ENCODE results near the gene COMT.
A peak's percentile ranks its signal among the peaks of the same experiment; 100 is the strongest.

Gene COMT

DNA sequence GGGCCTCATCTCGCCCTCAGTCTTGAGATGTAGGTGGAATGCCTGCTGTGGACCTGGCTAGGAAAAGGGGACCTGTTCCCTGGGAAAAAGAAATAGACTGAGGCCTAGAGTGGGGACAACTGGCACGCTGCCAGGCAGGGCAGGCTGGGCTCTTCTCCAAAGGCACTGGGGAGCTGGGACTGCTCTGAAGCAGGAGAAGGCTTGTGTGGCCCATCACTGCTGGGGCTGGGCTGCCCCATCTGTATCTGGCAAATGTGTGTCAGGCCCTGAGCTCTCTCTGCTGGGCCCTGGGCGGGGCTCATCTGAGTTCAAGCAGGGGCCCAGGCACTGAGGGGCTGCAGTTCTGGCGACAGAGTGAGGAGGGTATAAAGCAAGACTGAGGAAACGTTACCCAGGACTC lies 42.2 kb downstream of the COMT start:
- DNase-seq (ENCODE audit: low spot score): no peak

DNA sequence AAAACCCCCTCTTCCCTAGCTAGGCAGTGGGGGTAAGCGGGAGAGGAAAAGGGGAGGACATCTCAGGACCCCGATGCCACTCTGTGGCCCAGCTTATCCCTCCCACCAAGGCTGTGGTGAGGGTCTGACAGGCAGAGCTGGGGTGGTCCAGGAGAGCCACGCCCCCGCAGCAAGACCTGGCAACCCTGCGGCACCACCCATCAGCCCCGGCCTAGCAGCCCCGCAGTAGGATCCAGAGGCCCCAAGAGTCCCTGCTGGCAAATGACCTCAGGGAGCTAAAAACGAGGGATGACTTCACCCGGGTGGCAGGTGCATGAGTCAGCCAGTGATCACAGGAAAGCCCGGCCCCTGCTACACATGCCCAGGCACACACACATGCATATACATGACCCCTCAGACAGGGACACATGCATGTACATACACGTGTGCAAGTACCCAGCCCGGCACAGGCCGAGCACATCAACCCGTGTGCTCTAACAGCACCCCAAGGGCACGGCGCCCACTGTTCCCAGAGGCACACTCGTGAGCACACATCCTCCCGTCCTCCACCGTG lies 42.7 kb downstream of the COMT start:
- DNase-seq (ENCODE audit: low spot score): peak; percentile 63

GRCh38 chr22:19984851-19985811 lies 43.6 kb downstream of the COMT start:
- no peak for DNase-seq (ENCODE audit: low spot score)

DNA sequence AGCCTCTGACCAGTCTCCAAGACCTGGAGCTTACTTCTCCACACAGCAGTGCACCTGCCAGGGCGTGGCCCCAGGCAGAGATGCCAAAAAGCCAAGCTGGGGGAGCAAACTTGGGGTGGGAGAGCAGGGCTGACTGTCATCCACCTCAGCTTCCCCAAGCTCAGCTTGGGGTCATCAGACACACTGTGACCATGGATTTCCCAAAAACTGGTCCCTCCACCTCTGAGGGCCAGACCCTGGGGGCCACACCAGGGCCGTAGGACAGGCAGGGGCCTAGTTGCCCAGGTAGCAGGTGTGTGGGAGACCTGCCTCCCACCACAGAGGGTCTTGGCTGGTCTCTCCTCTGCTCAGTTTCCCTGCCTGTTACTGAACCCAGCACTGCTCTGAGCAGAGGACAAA lies 44.4 kb downstream of the COMT start:
- no peak for DNase-seq (ENCODE audit: low spot score)

- peak; percentile 46 for DNase-seq (ENCODE audit: low spot score)
Measured at GRCh38 chr22:19986410-19987341, 45.1 kb downstream of the COMT start.

GRCh38 chr22:19987394-19988306 lies 46.1 kb downstream of the COMT start:
- DNase-seq (ENCODE audit: low spot score): no peak

- no peak for DNase-seq (ENCODE audit: low spot score)
Measured at GRCh38 chr22:19988331-19988808, 46.8 kb downstream of the COMT start.

DNA sequence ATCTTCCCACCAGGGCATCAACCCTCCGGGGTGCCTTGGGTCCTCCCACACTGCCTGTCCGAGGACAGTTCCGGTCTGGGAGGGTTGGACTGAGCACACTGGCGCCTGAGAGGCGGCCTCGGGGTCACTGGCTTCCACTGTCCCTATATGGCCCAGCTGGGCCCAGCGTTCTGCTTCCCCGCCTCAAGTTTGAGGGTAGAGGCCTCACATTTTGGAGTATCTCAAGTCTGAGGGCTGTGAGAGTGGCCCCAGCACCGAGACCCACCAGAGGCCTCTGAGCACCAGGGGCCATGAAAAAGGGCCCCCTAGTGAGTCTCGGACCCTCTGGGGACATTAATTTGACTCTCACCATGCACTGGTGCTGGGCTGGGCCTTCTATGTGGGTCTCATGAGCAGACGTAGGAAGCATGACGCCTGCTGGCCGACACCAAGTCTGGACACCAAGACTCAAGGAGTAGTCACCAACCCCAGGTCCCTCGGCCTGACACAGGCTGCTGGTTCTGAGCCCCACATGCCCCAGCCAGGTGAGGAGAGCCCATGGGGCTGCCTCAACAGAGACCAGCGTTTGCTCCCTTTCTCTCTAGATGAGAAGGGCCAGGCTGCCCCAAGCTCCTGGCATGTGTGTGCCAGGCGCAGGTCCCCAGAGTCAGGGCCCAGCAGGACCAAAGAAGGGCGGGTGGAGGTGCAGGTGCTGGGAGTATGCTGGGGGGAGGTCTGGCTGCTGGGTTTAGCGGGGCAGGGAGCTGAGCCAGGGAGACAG lies 47.6 kb downstream of the COMT start:
- no peak for DNase-seq (ENCODE audit: low spot score)

DNA sequence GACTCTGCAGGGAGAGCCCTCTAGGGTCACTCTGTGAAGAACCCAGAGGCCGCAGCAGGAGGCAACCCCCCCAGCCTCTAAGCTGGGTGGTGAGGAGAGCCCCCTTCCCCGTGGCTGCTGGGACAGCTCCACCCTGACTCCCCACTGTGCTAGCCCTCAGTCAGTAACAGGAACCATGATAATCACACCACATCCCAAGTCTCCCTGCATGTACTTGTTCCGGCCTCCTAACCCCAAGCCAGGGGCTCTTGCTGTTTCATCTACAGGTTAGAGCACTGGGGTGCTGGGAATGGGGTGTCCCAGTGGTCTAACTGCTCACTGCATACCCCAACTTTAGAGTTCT lies 48.1 kb downstream of the COMT start:
- no peak for DNase-seq (ENCODE audit: low spot score)

- no peak for DNase-seq (ENCODE audit: low spot score)
Measured at GRCh38 chr22:19990188-19990587, 48.6 kb downstream of the COMT start.

DNA sequence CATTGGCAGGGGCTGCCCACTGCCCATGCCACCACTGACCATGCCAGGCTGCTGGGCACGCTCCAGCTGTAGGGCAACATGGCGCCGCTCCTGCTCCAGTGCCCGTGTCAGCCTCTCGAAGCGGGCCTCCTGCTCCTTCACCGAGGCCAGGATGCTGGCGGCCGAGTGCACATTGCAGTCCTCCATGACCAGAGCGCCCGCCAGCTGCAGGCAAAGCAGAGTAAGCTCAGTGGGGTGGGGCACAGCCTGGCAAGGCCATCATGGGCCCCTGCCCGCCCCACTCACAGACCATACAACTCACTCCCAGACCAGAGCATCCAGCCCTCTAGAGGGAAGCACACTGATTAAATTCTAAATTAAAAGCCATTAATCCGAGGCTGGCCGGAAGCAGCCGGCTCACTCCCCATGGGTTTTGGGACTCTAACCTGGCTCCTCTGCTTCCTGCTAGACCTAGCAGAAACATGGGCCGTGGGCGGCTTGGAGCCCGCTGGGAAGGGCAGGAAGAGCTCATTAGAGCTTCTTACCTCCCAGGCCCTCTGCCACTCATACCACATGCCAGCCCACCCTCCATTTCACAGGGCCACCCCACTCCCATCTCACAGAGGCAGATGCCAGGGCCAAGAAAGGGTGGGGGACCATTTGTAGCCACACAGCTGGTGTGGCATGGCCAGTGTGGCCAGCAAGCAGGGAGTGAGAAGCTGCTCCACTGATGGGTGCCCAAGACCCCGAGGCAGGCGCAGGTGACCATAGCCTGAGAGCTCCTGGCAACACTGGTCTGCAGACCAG lies 49.2 kb downstream of the COMT start:
- no peak for DNase-seq (ENCODE audit: low spot score)

DNA sequence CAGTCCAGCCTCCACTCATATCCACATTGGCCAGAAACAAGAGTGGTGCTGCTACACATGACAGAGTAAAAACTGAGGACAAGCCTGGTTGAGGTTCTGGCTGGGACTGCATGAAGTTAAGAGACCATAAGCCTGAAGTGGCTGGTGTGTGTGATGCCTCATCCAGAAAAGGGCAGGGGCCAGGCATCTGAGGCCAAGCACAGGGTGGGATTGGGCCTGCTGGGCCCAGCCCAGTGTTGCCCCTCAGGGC lies 49.7 kb downstream of the COMT start:
- no peak for DNase-seq (ENCODE audit: low spot score)

DNA sequence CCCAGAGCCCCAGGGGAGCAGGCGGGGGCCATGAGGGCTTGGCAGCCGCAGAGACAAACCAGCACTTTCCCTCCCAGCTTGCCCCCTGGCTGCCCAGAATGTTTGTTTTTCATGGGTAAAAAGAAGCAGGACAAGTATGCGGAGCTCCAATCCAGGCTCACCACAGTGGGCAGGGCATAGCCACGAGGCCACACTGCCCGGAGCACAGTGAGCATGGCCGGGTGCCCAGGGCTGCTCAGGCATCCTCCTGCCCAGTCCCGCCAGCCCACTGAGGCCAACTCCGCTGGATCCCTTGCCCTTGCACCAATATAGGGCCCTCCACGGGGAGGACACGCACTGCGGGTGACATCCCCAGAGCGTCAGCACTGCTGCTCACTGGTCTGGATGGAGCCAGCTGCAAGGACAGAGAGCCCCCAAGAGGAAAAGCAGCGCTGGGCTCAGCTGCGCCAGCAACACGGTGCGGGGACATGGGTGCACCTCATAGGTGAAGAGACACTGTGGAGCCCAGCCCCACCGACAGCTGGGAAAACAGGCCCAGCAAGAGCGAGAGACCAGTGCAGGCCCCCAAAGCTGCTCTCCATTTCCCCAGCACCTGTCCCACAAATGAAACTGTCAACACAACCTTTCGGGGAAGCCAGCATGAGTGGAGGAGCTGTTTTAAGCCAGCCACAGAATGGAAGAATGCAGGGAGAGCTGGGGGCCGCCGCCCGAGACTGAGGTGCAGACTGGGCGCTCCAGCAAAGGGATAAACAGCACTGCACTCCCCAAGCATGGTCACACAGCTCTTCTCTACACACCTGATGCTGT lies 50.3 kb downstream of the COMT start:
- DNase-seq (ENCODE audit: low spot score): no peak

GRCh38 chr22:19992481-19992911 lies 50.9 kb downstream of the COMT start:
- DNase-seq (ENCODE audit: low spot score): no peak

DNA sequence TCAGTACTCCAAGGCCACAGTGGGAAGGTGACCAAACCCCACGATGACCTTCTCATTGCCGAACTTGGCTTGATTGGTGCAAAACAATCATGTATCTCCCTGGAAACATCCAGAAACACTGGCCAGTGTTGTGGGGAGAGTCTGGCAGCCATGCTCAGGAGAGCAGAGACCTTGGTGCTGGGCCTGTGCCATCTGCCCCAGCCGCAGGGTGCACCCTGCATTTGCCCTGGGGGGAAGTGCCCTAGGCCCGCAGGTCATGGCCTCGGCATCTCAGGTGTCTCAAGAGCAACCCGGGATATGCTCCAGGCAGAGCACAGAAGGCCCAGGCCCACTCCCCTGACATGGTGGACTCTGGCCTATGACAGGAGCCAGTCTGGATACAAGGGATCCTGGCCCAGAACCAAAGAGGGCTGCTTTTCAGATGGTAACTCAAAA lies 51.4 kb downstream of the COMT start:
- DNase-seq (ENCODE audit: low spot score): no peak

DNA sequence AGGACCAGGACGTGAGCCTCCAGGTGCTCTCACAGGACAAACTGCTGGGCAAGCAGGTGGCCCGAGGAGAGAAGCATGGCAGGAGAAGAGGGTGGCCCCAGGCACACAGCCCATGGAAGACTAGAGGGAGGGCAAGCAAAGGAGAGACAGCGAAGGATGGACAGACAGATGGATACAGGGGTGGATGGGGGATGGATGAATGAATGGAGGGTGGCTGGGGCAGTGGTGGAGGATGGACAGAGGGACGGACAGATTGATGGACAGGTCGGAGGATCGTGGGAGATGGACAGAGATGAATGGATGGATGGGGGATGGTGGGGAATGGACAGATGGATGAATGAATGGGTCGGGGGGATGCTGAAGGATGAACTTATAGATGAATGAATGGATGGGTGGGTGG lies 52.4 kb downstream of the COMT start:
- no peak for DNase-seq (ENCODE audit: low spot score)

DNA sequence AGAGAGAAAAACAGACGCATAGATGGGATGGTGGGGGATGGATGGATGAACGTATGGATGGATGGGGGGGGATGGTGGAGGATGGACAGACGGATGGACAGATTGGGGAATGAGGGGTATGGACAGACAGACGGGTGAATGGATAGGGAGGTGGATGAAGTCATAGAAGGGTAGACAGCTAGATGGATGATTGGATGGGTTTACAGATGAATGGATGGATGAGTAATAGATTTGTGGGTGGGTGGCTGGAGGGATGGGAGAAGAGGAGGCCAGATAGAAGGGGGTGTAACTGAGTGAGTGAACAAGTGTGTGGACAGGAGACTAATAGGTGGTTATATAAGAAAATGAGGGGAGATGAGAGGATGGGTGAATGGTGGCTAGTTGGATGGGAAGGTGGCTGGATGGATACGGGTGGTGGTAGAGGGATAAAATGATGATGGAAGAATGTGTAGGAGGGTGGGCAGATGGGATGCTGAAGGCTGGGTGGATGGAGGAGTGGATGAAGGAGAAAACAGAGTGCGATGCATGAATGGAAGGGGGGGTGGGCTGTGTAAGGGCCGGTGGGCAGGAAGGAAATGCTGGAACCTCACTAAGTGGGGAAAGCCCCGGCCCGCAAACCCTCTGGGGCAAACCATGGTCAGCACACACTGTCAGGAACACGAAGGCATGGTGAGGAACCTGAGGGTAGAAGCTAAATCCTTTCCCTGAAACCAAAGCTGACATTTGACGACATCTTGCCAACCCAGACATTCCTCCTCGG lies 53.5 kb downstream of the COMT start:
- DNase-seq (ENCODE audit: low spot score): no peak

DNA sequence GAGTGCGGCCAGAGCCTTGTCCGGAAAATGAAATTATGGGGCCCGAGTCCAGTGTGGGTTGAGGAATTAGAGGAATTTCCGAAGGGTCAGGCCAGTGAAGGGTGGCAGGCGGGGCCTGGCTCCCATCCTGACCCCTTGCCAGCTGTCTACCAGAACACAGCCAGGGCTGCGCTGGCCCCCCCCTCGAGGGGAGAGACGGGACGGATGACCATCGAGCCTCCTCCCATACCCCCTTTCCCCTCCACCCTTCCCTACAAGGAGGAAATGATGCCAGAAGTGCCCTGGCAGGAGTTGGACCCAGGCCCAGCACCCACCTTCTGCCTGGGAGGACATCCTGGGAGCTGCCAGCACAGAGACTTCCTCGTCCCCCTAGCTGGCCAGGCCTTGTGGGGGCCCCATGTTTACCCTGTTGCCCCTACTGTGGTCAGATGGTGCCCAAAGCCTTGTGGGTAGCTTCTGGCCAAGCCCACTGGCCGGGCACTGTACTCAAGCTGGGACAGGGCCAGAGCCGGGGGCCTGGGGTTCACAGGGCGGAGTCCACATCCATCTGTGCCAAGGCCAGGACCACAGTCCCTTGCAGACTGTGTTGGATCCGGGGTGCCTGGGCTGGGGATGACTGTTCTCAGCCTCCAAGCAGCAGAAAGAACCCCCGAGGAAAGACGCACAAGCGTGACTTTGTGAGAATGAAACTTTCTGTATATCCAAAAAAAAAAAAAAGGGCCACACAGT lies 54.2 kb downstream of the COMT start:
- no peak for DNase-seq (ENCODE audit: low spot score)
